ENCODE data around the gene TIMM17B.

TIMM17B gene

GRCh38 chrX:48852857-48853256, 44.7 kb downstream of the TIMM17B start:
- Histone ChIP-seq H3K4me1 (ENCODE audit: low read length) (peaks cover 8% of the 10 kb centered on the region), H3K79me2 (ENCODE audit: low read length) (no peaks in the 10 kb centered on the region), H3K4me3 (ENCODE audit: low read length) (no peak overlapping the region), H3K36me3 (replicated peaks; ENCODE audit: low read depth, low read length) (no peaks in the 10 kb centered on the region), H3K9ac (ENCODE audit: low read length) (no peak overlapping the region), H2AFZ (ENCODE audit: low read depth, low read length) (no peak overlapping the region), H4K20me1 (ENCODE audit: insufficient read depth, low read length) (no peaks in the 10 kb centered on the region), H3K27me3 (ENCODE audit: low read depth, low read length) (no peaks in the 10 kb centered on the region), H3K27ac (ENCODE audit: low read length) (no peak overlapping the region), H3K9me3 (ENCODE audit: insufficient read depth, low read length) (no peaks in the 10 kb centered on the region), H3K4me2 (ENCODE audit: low read length) (no peak overlapping the region)
- TF ChIP-seq CTCF (IDR thresholded peaks at IDR 0.05; ENCODE audit: low read depth, low read length) = no peak
- TF ChIP-seq EZH2phosphoT487 (IDR thresholded peaks at IDR 0.05; ENCODE audit: low read depth) = no peak

GRCh38 chrX:48848847-48849246, 48.7 kb downstream of the TIMM17B start:
- no peak overlapping the region for H3K4me3 ChIP-seq (ENCODE audit: low read length)
- H3K9ac ChIP-seq (ENCODE audit: low read length) = no peak overlapping the region

More at GRCh38 chrX:48848847-48849246, 48.7 kb downstream of the TIMM17B start:
- TF ChIP-seq EZH2phosphoT487 (IDR thresholded peaks at IDR 0.05; ENCODE audit: low read depth) (no peak), CTCF (IDR thresholded peaks at IDR 0.05; ENCODE audit: low read depth, low read length) (no peak)
- Histone ChIP-seq H3K4me1 (ENCODE audit: low read length) (peaks cover 7% of the 10 kb centered on the region; the same call in 1 of the 2 replicates), H3K4me2 (ENCODE audit: low read length) (no peak overlapping the region), H3K36me3 (replicated peaks; ENCODE audit: low read depth, low read length) (no peaks in the 10 kb centered on the region), H3K9me3 (ENCODE audit: insufficient read depth, low read length) (no peaks in the 10 kb centered on the region), H3K27me3 (ENCODE audit: low read depth, low read length) (no peaks in the 10 kb centered on the region), H2AFZ (ENCODE audit: low read depth, low read length) (no peak overlapping the region), H3K27ac (ENCODE audit: low read length) (no peak overlapping the region), H4K20me1 (ENCODE audit: insufficient read depth, low read length) (no peaks in the 10 kb centered on the region), H3K79me2 (ENCODE audit: low read length) (no peaks in the 10 kb centered on the region)

All from OCI-LY3 (cell line).